IMR-90 (cell line): ENCODE measurements around the gene PDS5B. TPM values are rescaled to one million over a fixed set of nuclear protein-coding genes. Genes with fewer than 3 reads are reported as not detected.

Experiments
- ATAC-seq: fragments of 200-7000 bp; cut with Tn5 transposase; 2 replicates; pipeline ENCODE4 v1.9.1; 2020; ENCODE audit warnings: low read depth, mild to moderate bottlenecking, moderate library complexity
- BruUV-seq: library from RNA; stranded (reverse); fragments of 400-500 nt; replicated peaks from 2 replicates; lab custom pipeline; 2021; lab: Mats Ljungman, UMichigan
- CTCF ChIA-PET: fragments of 300-600 bp; formaldehyde crosslinking; extraction: SDS; loops from one replicate; lab custom pipeline; 2021; ENCODE audit warnings: antibody characterized with exemption; lab: Yijun Ruan, JAX
- POLR2A ChIA-PET: fragments of 300-600 bp; sonication (Branson Sonifier 250); formaldehyde crosslinking; loops from one replicate; lab custom pipeline; 2022; ENCODE audit warnings: antibody characterized with exemption; ENCODE audit not compliant: unreplicated experiment; lab: Charles Lee
- DNase-seq: peaks from one replicate; pipeline ENCODE4 v3.0.0; 2013
- H2AFZ ChIP-seq: replicated peaks from 2 replicates; pipeline ENCODE3; 2013; ENCODE audit warnings: low read length, mild to moderate bottlenecking; ENCODE audit not compliant: poor library complexity
- H2AK5ac ChIP-seq: 2 replicates; pipeline ENCODE4 v1.6.1; 2013; ENCODE audit warnings: low read depth, low read length, inconsistent platforms
- H2AK9ac ChIP-seq: replicated peaks from 2 replicates; pipeline ENCODE3; 2013; ENCODE audit warnings: mild to moderate bottlenecking, low read depth, low read length, moderate library complexity; ENCODE audit not compliant: poor library complexity
- H2BK120ac ChIP-seq: 2 replicates; pipeline ENCODE4 v1.6.1; 2013; ENCODE audit warnings: low read depth, low read length, inconsistent platforms
- H2BK15ac ChIP-seq: 3 replicates; pipeline ENCODE4 v1.6.1; 2013; ENCODE audit warnings: low read depth, low read length, inconsistent platforms
- H2BK20ac ChIP-seq: 2 replicates; pipeline ENCODE4 v1.6.1; 2013; ENCODE audit warnings: low read depth, mild to moderate bottlenecking, inconsistent platforms, low read length, moderate library complexity
- H2BK5ac ChIP-seq: 2 replicates; pipeline ENCODE4 v1.6.1; 2013; ENCODE audit warnings: mild to moderate bottlenecking, low read depth, low read length, inconsistent platforms; ENCODE audit not compliant: poor library complexity, severe bottlenecking
- H3K14ac ChIP-seq: replicated peaks from 2 replicates; pipeline ENCODE4 v1.6.1; 2013; ENCODE audit warnings: low read depth, low read length, inconsistent platforms
- H3K18ac ChIP-seq: 2 replicates; pipeline ENCODE4 v1.6.1; 2013; ENCODE audit warnings: low read depth, low read length, control low read depth
- H3K23ac ChIP-seq: 2 replicates; pipeline ENCODE4 v1.6.1; 2013; ENCODE audit warnings: low read depth, low read length, inconsistent platforms
- H3K27ac ChIP-seq: 2 replicates; pipeline ENCODE4 v1.5.1; 2013; ENCODE audit warnings: mild to moderate bottlenecking, control low read depth, low read length; ENCODE audit not compliant: insufficient read depth
- H3K27me3 ChIP-seq: 2 replicates; pipeline ENCODE4 v1.6.1; 2013; ENCODE audit warnings: low read length; ENCODE audit not compliant: control insufficient read depth, insufficient read depth
- H3K36me3 ChIP-seq: 2 replicates; pipeline ENCODE4 v1.6.1; 2013; ENCODE audit warnings: low read length, mixed read lengths; ENCODE audit not compliant: control insufficient read depth, insufficient read depth
- H3K4ac ChIP-seq: 2 replicates; pipeline ENCODE4 v1.6.1; 2013; ENCODE audit warnings: low read depth, low read length, inconsistent platforms
- H3K4me1 ChIP-seq: 2 replicates; pipeline ENCODE4 v1.6.1; 2013; ENCODE audit warnings: low read length, mixed read lengths; ENCODE audit not compliant: control insufficient read depth, insufficient read depth
- H3K4me2 ChIP-seq: 2 replicates; pipeline ENCODE4 v1.6.1; 2013; ENCODE audit warnings: low read depth, mild to moderate bottlenecking, control low read depth, low read length, moderate library complexity
- H3K4me3 ChIP-seq: 2 replicates; pipeline ENCODE4 v1.5.1; 2013; ENCODE audit warnings: low read depth, mild to moderate bottlenecking, control low read depth, low read length, moderate library complexity; ENCODE audit not compliant: insufficient read depth
- H3K56ac ChIP-seq: 2 replicates; pipeline ENCODE4 v1.6.1; 2013; ENCODE audit warnings: low read length, inconsistent platforms; ENCODE audit not compliant: insufficient read depth; ENCODE audit errors: extremely low read depth
- H3K79me1 ChIP-seq, 2 experiments: 2 replicates each; pipeline ENCODE4 v1.6.1; 2013; ENCODE audit warnings: low read length in 2 of 2, inconsistent platforms in 1 of 2, low read depth in 1 of 2
- H3K9ac ChIP-seq: 2 replicates; pipeline ENCODE4 v1.6.1; 2013; ENCODE audit warnings: low read depth, low read length, control low read depth
- H3K9me1 ChIP-seq: 2 replicates; pipeline ENCODE4 v1.6.1; 2013; ENCODE audit warnings: low read length, inconsistent platforms; ENCODE audit not compliant: insufficient read depth
- H3K9me3 ChIP-seq: 2 replicates; pipeline ENCODE4 v1.6.1; 2013; ENCODE audit warnings: low read length; ENCODE audit not compliant: control insufficient read depth, insufficient read depth
- H4K20me1 ChIP-seq: 2 replicates; pipeline ENCODE4 v1.6.1; 2013; ENCODE audit warnings: low read length, inconsistent platforms; ENCODE audit not compliant: insufficient read depth
- H4K5ac ChIP-seq: 2 replicates; pipeline ENCODE4 v1.6.1; 2013; ENCODE audit warnings: mild to moderate bottlenecking, low read depth, low read length, control low read depth
- H4K8ac ChIP-seq, 2 experiments: 2 replicates each; pipeline ENCODE4 v1.6.1; 2013; ENCODE audit warnings: low read depth in 2 of 2, low read length in 2 of 2, control low read depth in 1 of 2, inconsistent platforms in 1 of 2
- H4K91ac ChIP-seq: 2 replicates; pipeline ENCODE4 v1.6.1; 2013; ENCODE audit warnings: low read depth, low read length, inconsistent platforms; ENCODE audit not compliant: insufficient read depth
- BHLHE40 ChIP-seq: fragments of 150-350 bp; IDR thresholded peaks from 2 replicates; pipeline ENCODE4 v1.6.1; 2016; ENCODE audit warnings: mild to moderate bottlenecking, low read depth, low read length
- CEBPB ChIP-seq: IDR thresholded peaks from 2 replicates; pipeline ENCODE4 v1.6.1; 2012; ENCODE audit warnings: low read depth, low read length, improper control_type of control experiment
- CHD1 ChIP-seq: IDR thresholded peaks from 2 replicates; pipeline ENCODE4 v1.6.1; 2012; ENCODE audit warnings: low read depth, low read length, improper control_type of control experiment
- FOS ChIP-seq: fragments of 150-350 bp; IDR thresholded peaks from 2 replicates; pipeline ENCODE4 v1.6.1; 2016; ENCODE audit warnings: low read depth, low read length
- MAFK ChIP-seq: IDR thresholded peaks from 2 replicates; pipeline ENCODE4 v1.6.1; 2012; ENCODE audit warnings: low read depth, low read length, improper control_type of control experiment
- MAZ ChIP-seq: IDR thresholded peaks from 2 replicates; pipeline ENCODE4 v1.6.1; 2012; ENCODE audit warnings: low read depth, mild to moderate bottlenecking, low read length, improper control_type of control experiment, moderate library complexity, borderline replicate concordance
- MXI1 ChIP-seq: IDR thresholded peaks from 2 replicates; pipeline ENCODE4 v1.6.1; 2012; ENCODE audit warnings: low read depth, mild to moderate bottlenecking, low read length, moderate library complexity, borderline replicate concordance
- NFE2L2 ChIP-seq: fragments of 150-350 bp; IDR thresholded peaks from 2 replicates; pipeline ENCODE4 v1.6.1; 2016; ENCODE audit warnings: low read depth, mild to moderate bottlenecking, low read length
- POLR2A ChIP-seq: IDR thresholded peaks from 2 replicates; pipeline ENCODE4 v1.6.1; 2012; ENCODE audit warnings: mild to moderate bottlenecking, low read depth, low read length
- RAD21 ChIP-seq: IDR thresholded peaks from 2 replicates; pipeline ENCODE4 v1.6.1; 2012; ENCODE audit warnings: low read length, improper control_type of control experiment
- RCOR1 ChIP-seq: IDR thresholded peaks from 2 replicates; pipeline ENCODE4 v1.6.1; 2012; ENCODE audit warnings: mild to moderate bottlenecking, low read length, improper control_type of control experiment; ENCODE audit not compliant: insufficient replicate concordance
- RFX5 ChIP-seq: IDR thresholded peaks from 2 replicates; pipeline ENCODE4 v1.8.0; 2012; ENCODE audit warnings: low read depth, mild to moderate bottlenecking, low read length, moderate library complexity
- SMC3 ChIP-seq: fragments of 150-350 bp; IDR thresholded peaks from 2 replicates; pipeline ENCODE4 v1.6.1; 2016; ENCODE audit warnings: low read depth, mild to moderate bottlenecking, antibody characterized with exemption, low read length, moderate library complexity
- WGBS, 2 experiments: methylation state at CpG; one replicate each; pipeline versions ENCODE4 v1.1.5 to v1.1.7; 2013; ENCODE audit warnings: missing lambda C conversion rate in 2 of 2; ENCODE audit not compliant: insufficient read length in 1 of 2; ENCODE audit errors: extremely low coverage in 2 of 2; 5-methylcytosine and 5-hydroxymethylcytosine counted together
- dilution Hi-C: fragments of 300-500 bp; cut with HindIII; formaldehyde crosslinking; loops from one replicate; pipeline ENCODE4 v1.14.3; 2018; ENCODE audit warnings: low sequenced_read_pairs; ENCODE audit not compliant: unreplicated experiment
- in situ Hi-C: fragments of 300-500 bp; cut with MboI; formaldehyde crosslinking; loops from 3 replicates; pipeline ENCODE4 v1.14.3; 2019; ENCODE audit warnings: low sequenced_read_pairs, inconsistent platforms, mixed read lengths
- intact Hi-C: fragments of 100-400 bp; cut with micrococcal nuclease; formaldehyde crosslinking; loops from 2 replicates; pipeline ENCODE4 v1.10.0; 2022
- polyA plus RNA-seq, 3 experiments: library from polyadenylated mRNA; depleted of rRNA; stranded (reverse); fragments of >200 nt; gene quantifications; 2 replicates each; pipeline ENCODE4 v1.2.3, GENCODE V29; 2012; ENCODE audit warnings: low replicate concordance in 1 of 3
- total RNA-seq: library from RNA; depleted of rRNA; stranded (reverse); fragments of >200 nt; gene quantifications from 2 replicates; pipeline ENCODE4 v1.2.3, GENCODE V29; 2012
- TF ChIP-seq, protein P1 (sequence below): fragments of 150-350 bp; IDR thresholded peaks from 2 replicates; pipeline ENCODE4 v1.6.1; 2016; ENCODE audit warnings: low read depth, mild to moderate bottlenecking, low read length, moderate library complexity, borderline replicate concordance
- TF ChIP-seq, protein P2 (sequence below): fragments of 150-350 bp; IDR thresholded peaks from 2 replicates; pipeline ENCODE4 v1.6.1; 2017; ENCODE audit warnings: mild to moderate bottlenecking, antibody characterized with exemption, low read length, low read depth
- TF ChIP-seq, protein P3 (sequence below): conservative IDR thresholded peaks from 2 replicates; pipeline ENCODE4 v1.5.1; 2012; ENCODE audit warnings: mild to moderate bottlenecking, low read depth, low read length, improper control_type of control experiment

Gene PDS5B
- total and polyA plus RNA-seq, 2 of the 4 experiments (the other 2 are of a cell fraction), result 6.2 to 20.1 TPM

DNA sequence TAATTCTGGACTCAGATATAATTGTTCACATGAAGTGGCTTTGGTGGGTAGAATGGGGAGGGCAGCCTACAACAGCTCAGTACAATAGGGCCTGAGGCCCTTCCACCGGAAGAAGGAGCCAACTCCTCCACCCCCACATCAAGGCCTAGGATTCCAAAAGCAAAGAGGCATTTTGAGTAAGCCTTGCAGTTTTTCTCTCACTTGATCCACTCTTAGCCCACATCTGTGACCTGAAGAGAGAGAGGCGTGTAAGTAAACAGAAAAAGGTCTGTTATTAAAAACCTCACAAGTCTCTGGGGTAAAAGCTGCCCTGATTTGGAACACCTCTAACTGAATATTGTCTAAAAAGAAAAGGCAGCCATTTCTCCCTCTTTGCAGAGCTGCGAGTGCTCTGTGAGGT, 215.9 kb downstream of the PDS5B start:
- BruUV-seq, result no TSS peak
- no peak overlapping the region for H2AFZ ChIP-seq

More for the DNA sequence above, 215.9 kb downstream of the PDS5B start:
- intact Hi-C loops (no loop called here), dilution Hi-C loops (no loop called here), in situ Hi-C loops (no loop called here)
- Histone ChIP-seq H4K5ac (no peak overlapping the region), H4K20me1 (no peaks in the 10 kb centered on the region), H3K9ac (no peak overlapping the region), H2AK9ac (no peak overlapping the region), H3K36me3 (no peaks in the 10 kb centered on the region), H2BK120ac (no peak overlapping the region), H3K79me1 (no peaks in the 10 kb centered on the region), H3K27ac (no peak overlapping the region), H3K27me3 (no peaks in the 10 kb centered on the region), H3K4me2 (no peak overlapping the region), H3K14ac (no peak overlapping the region), H2AK5ac (no peak overlapping the region), H3K4ac (no peak overlapping the region), H2BK5ac (no peak overlapping the region), H3K4me3 (no peak overlapping the region), H3K23ac (no peak overlapping the region), H3K9me3 (no peaks in the 10 kb centered on the region), H2BK20ac (no peak overlapping the region), H3K4me1 (no peaks in the 10 kb centered on the region), H3K56ac (no peak overlapping the region), H3K18ac (no peak overlapping the region), H4K8ac (no peak overlapping the region), H3K9me1 (no peaks in the 10 kb centered on the region), H4K91ac (no peak overlapping the region), H2BK15ac (no peak overlapping the region)
- DNase-seq (no peak), ATAC-seq (no peak)
- TF ChIP-seq SMC3 (no peak), CEBPB (no peak), POLR2A (no peak), RCOR1 (no peak), NFE2L2 (no peak), RAD21 (no peak), MAZ (no peak), RFX5 (no peak), MAFK (no peak), CHD1 (no peak), MXI1 (no peak), BHLHE40 (no peak), FOS (no peak)
- TF ChIP-seq, protein P1, sequence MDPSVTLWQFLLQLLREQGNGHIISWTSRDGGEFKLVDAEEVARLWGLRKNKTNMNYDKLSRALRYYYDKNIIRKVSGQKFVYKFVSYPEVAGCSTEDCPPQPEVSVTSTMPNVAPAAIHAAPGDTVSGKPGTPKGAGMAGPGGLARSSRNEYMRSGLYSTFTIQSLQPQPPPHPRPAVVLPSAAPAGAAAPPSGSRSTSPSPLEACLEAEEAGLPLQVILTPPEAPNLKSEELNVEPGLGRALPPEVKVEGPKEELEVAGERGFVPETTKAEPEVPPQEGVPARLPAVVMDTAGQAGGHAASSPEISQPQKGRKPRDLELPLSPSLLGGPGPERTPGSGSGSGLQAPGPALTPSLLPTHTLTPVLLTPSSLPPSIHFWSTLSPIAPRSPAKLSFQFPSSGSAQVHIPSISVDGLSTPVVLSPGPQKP, result no peak
- TF ChIP-seq, protein P2, sequence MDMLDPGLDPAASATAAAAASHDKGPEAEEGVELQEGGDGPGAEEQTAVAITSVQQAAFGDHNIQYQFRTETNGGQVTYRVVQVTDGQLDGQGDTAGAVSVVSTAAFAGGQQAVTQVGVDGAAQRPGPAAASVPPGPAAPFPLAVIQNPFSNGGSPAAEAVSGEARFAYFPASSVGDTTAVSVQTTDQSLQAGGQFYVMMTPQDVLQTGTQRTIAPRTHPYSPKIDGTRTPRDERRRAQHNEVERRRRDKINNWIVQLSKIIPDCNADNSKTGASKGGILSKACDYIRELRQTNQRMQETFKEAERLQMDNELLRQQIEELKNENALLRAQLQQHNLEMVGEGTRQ, result no peak
- TF ChIP-seq, protein P3, sequence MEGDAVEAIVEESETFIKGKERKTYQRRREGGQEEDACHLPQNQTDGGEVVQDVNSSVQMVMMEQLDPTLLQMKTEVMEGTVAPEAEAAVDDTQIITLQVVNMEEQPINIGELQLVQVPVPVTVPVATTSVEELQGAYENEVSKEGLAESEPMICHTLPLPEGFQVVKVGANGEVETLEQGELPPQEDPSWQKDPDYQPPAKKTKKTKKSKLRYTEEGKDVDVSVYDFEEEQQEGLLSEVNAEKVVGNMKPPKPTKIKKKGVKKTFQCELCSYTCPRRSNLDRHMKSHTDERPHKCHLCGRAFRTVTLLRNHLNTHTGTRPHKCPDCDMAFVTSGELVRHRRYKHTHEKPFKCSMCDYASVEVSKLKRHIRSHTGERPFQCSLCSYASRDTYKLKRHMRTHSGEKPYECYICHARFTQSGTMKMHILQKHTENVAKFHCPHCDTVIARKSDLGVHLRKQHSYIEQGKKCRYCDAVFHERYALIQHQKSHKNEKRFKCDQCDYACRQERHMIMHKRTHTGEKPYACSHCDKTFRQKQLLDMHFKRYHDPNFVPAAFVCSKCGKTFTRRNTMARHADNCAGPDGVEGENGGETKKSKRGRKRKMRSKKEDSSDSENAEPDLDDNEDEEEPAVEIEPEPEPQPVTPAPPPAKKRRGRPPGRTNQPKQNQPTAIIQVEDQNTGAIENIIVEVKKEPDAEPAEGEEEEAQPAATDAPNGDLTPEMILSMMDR, result no peak
- ChIA-PET CTCF (no interaction called here), POLR2A (no interaction called here)
- WGBS, 2 experiments, result no CpG with 5 or more reads among the region's 3 CpGs
